ENCODE data around the gene MICAL3. TPM values are rescaled to one million over a fixed set of nuclear protein-coding genes. Genes with fewer than 3 reads are reported as not detected.

Gene MICAL3
- total and polyA plus RNA-seq, 2 of the 8 experiments (the other 6 are each of a cell fraction or from before 2014, with no cell fraction given): 8.3 to 41.8 TPM

DNA sequence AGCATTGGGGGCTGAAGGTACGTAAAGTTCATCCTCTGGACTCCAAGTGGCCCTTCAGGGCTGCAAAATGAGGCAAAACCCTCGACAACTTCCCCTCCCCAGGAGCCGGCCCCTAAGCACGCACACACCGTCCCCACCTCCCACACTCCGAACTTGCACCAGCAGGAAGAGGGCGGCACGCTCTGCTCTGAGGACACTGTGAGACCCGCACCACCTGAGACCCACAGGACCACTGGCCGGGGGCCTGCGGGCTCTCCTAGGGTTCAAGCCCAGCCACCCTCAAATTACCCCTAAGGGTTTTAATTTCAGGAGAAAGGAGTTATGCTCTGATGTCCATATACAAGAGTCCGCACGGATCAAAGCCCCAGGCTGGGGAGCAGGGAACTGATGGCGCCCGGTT, 200.4 kb downstream of the MICAL3 start (continued):
- no peak for TF ChIP-seq EP300 (IDR thresholded peaks at IDR 0.05; ENCODE audit: borderline replicate concordance in 1 of 2, low read depth in 2 of 2, low read length in 2 of 2)
- TF ChIP-seq SUZ12 (IDR thresholded peaks at IDR 0.05; ENCODE audit: low read length): no peak
- no peak for TF ChIP-seq NRF1 (IDR thresholded peaks at IDR 0.05; ENCODE audit: low read depth, low read length)
